Chondrocyte (in vitro differentiated cells): ENCODE data around the gene NPAS3. TPM values are rescaled to one million over a fixed set of nuclear protein-coding genes. Genes with fewer than 3 reads are reported as not detected.

Experiments used
- DNase-seq: peaks from one replicate; pipeline ENCODE4 v3.0.0; 2021; ENCODE audit warnings: mixed read lengths, low spot score
- H3K27ac Mint-ChIP-seq: one replicate; pipeline ENCODE4 v1.8.0; 2021; ENCODE audit warnings: mild to moderate bottlenecking, moderate library complexity, mixed read lengths; ENCODE audit not compliant: unreplicated experiment
- H3K27me3 Mint-ChIP-seq: 2 replicates; pipeline ENCODE4 v1.8.0; 2021; ENCODE audit warnings: low read depth, mixed read lengths
- H3K36me3 Mint-ChIP-seq: 2 replicates; pipeline ENCODE4 v1.8.0; 2021; ENCODE audit warnings: low read depth, mixed read lengths
- H3K4me1 Mint-ChIP-seq: 2 replicates; pipeline ENCODE4 v1.8.0; 2021; ENCODE audit warnings: low read depth, mild to moderate bottlenecking, mixed read lengths
- H3K4me3 Mint-ChIP-seq: one replicate; pipeline ENCODE4 v1.8.0; 2021; ENCODE audit warnings: mild to moderate bottlenecking, moderate library complexity, mixed read lengths; ENCODE audit not compliant: unreplicated experiment
- H3K9me3 Mint-ChIP-seq: 2 replicates; pipeline ENCODE4 v1.8.0; 2021; ENCODE audit warnings: low read depth, mixed read lengths
- total RNA-seq: library from RNA; stranded (reverse); gene quantifications from 3 replicates; pipeline ENCODE4 v1.2.1, GENCODE V29; 2021
- TF ChIP-seq, protein P1 (sequence below): fragments of 200-600 bp; sonication (generic); IDR thresholded peaks from 2 replicates; pipeline ENCODE4 v1.5.0; 2021; ENCODE audit warnings: antibody characterized with exemption, mild to moderate bottlenecking, moderate library complexity

Gene NPAS3
- total RNA-seq, 1 donor from 2014 or later = 2.6 TPM

DNA sequence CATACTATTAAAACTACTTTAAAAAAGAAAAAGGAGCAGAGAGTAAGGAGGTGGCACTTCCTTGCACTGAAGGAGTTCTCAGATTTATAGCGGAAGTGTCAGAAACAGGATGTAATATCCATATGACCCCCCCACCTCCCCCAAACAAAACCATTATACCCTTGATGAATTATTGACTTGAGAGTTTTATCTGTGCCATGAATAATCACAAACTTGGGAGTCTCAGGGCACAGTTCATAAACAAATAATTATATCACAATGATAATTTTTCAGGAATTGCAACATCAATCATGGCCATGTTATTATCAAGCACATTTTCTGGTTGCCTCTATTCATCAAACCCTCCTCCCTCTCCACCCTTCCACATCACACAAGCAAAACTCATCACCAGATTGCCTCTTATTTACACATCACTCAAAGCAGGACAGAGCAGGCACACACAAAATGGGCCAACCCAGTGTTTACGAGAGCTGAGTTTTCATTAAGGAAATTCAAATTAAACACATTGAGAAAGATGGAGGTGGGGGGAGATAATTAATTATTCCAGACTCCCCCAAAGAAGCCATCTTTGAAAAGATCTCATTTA lies 870.8 kb downstream of the NPAS3 start:
- Mint-ChIP-seq H3K9me3 (no peaks in the 10 kb centered on the region), H3K36me3 (no peaks in the 10 kb centered on the region), H3K27ac (no peak overlapping the region), H3K4me1 (no peaks in the 10 kb centered on the region), H3K4me3 (no peak overlapping the region), H3K27me3 (no peaks in the 10 kb centered on the region)
- TF ChIP-seq, protein P1, sequence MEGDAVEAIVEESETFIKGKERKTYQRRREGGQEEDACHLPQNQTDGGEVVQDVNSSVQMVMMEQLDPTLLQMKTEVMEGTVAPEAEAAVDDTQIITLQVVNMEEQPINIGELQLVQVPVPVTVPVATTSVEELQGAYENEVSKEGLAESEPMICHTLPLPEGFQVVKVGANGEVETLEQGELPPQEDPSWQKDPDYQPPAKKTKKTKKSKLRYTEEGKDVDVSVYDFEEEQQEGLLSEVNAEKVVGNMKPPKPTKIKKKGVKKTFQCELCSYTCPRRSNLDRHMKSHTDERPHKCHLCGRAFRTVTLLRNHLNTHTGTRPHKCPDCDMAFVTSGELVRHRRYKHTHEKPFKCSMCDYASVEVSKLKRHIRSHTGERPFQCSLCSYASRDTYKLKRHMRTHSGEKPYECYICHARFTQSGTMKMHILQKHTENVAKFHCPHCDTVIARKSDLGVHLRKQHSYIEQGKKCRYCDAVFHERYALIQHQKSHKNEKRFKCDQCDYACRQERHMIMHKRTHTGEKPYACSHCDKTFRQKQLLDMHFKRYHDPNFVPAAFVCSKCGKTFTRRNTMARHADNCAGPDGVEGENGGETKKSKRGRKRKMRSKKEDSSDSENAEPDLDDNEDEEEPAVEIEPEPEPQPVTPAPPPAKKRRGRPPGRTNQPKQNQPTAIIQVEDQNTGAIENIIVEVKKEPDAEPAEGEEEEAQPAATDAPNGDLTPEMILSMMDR = no peak
- no peak for DNase-seq

DNA sequence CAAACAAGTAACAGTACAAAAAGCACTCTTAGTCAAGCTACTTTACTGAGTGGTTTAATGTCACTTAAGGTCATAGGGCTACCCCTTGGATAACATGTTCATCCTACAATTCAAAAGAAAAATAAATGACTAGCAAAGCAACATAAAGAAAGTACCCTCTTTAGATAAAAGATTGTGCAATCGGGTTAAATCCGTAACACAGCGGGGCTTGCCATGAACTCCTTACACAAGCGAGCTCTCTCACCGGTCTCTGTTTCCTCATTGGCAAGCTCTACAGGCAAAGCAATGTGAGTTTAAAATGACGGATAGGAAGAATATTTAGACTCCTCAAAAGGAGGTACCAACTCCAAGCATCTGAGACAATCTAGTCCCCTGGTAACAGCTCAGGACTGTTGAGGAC lies 871.6 kb downstream of the NPAS3 start:
- Mint-ChIP-seq H3K4me1 (no peaks in the 10 kb centered on the region), H3K9me3 (no peaks in the 10 kb centered on the region), H3K4me3 (no peak overlapping the region), H3K27ac (no peak overlapping the region), H3K27me3 (no peaks in the 10 kb centered on the region), H3K36me3 (no peaks in the 10 kb centered on the region)
- TF ChIP-seq, protein P1 = no peak
- DNase-seq = no peak

DNA sequence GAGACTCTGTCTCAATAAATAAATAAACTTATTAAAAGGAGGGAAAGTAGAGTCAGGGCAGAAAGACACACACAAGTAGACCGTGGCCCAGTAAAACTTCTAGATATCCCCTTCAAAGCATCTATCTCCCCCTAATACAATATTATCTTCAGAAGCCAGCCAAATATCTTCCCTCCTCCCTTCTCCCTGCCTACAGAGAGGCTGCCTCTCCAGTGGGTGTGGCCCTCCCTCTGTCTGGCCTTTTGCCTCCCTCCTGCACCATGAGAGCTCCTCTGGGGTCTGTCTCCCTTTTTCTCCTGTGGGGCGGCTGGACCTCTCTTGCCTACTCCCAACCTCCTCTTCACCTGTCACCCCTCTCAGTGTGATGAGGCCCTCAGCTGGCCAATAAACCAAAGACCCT lies 873.0 kb downstream of the NPAS3 start:
- no peaks in the 10 kb centered on the region for H3K4me1 Mint-ChIP-seq
- no peaks in the 10 kb centered on the region for H3K36me3 Mint-ChIP-seq
- no peak overlapping the region for H3K27ac Mint-ChIP-seq
- TF ChIP-seq, protein P1 = no peak
- H3K4me3 Mint-ChIP-seq = no peak overlapping the region
- no peaks in the 10 kb centered on the region for H3K27me3 Mint-ChIP-seq
- no peaks in the 10 kb centered on the region for H3K9me3 Mint-ChIP-seq
- DNase-seq = no peak

DNA sequence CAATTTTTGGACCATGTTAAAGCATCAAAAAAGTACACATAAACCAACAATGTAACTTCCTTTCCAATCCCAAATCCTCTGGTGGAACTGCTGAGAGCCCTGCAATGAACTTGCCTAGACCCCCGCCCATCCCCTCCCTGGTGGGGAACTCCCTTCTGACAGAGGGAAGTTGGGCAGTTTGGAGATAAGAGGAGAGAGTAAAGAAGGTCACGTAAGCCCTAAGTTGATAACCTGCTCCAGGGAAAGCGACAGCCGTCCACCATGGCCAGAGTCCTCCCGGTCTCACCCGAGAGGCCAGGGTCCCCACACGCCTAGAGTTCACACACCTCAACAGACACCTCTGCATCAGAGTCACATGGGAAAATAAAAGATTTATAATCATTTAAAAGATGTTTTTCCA lies 873.5 kb downstream of the NPAS3 start:
- H3K4me1 Mint-ChIP-seq = no peaks in the 10 kb centered on the region
- TF ChIP-seq, protein P1 = no peak
- H3K4me3 Mint-ChIP-seq = no peak overlapping the region
- H3K27ac Mint-ChIP-seq = no peak overlapping the region
- no peaks in the 10 kb centered on the region for H3K36me3 Mint-ChIP-seq
- DNase-seq = no peak
- peaks cover under 1% of the 10 kb centered on the region for H3K27me3 Mint-ChIP-seq
- no peaks in the 10 kb centered on the region for H3K9me3 Mint-ChIP-seq

DNA sequence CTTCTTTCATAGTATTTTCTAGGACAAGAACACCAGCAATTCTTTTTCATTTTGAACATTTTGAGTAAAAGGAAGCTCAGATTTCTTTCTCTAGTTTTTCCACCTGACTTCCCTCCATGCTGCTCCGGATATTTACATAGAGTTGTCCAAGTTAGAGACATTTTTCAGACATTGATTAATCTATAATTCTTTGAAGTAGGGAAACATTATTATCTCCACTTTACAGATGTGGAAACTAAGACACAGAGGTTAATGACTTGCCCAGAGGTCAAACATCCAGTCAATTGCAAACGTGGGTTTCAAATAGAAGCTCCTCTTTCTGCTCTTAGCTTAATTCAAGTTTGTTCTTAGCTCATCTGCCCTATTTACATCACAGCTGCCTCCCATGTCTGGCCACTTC lies 873.9 kb downstream of the NPAS3 start:
- TF ChIP-seq, protein P1 = no peak
- H3K4me1 Mint-ChIP-seq = no peaks in the 10 kb centered on the region
- no peaks in the 10 kb centered on the region for H3K9me3 Mint-ChIP-seq
- H3K4me3 Mint-ChIP-seq = no peak overlapping the region
- no peak for DNase-seq
- no peak overlapping the region for H3K27ac Mint-ChIP-seq
- peaks cover 4% of the 10 kb centered on the region for H3K27me3 Mint-ChIP-seq
- H3K36me3 Mint-ChIP-seq = no peaks in the 10 kb centered on the region
